NCI-H2107 (cell line): Measurements from ENCODE around the gene P2RY14.

Source experiments
- DNase-seq: peaks from one replicate; lab custom pipeline; 2025; lab: John Stamatoyannopoulos, UW

P2RY14 gene

GRCh38 chr3:151300539-151300938 is 22.2 kb upstream of the P2RY14 start:
- DNase-seq, result no peak

DNA sequence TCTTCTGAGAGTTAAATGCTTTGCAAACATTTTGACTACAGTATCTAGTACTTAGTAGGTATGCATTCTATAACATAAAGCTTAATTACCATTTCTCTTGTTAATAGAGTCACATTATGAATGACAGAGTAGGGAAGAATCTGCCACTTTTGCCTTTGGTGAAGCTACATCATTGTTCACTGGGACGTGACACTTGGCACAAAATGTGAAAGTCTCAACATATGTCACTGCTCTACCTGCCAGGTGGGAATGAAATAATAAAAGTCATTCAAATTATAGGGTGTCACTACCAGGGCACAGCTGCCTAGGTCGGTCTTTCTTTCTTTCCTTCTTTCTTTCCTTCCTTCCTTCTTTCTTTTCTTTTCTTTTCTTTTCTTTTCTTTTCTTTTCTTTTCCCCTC is 20.7 kb upstream of the P2RY14 start:
- no peak for DNase-seq

DNA sequence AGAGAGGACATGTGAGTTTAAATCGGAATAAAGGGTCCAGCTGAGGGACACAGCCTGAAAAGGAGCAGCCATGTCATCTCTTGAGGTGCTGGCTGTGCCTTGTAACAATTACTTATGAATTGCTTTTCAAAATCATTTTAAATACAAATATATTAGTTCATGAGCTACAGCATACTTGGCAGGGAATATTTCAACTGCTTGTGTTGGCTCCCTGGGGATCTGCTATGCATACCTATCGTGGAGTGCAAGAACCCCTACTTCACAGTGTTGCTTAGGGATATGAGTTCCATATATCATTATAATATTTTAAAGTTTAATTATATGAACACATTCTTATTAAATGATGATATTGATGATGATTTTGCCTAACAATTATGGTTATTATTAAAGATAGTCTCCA is 19.1 kb upstream of the P2RY14 start:
- no peak for DNase-seq

- no peak for DNase-seq
Measured at GRCh38 chr3:151296226-151296625, 17.9 kb upstream of the P2RY14 start.

GRCh38 chr3:151293127-151293526 is 14.8 kb upstream of the P2RY14 start:
- DNase-seq, result no peak

DNA sequence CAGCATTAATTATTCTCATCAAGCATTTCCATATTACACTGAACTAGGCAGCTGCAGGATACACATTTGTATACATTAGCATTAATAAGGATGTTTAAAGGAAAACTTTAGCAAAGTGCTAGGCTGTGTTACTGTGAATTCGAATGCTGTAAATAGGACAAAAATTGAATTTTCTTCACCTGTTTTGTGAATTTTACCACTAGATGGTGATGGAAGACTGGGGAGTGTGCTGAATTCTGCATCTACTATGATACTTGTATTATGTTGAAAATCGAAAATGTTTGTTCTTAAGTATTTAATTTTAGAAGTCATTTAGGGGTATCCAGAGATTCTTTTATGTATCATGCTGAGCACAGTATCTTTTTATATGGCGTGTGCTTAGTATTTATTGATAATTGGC is 12.3 kb upstream of the P2RY14 start:
- no peak for DNase-seq

- no peak for DNase-seq
Measured at GRCh38 chr3:151289445-151289844, 11.1 kb upstream of the P2RY14 start.

GRCh38 chr3:151285940-151286339 is 7.6 kb upstream of the P2RY14 start:
- DNase-seq, result no peak

DNA sequence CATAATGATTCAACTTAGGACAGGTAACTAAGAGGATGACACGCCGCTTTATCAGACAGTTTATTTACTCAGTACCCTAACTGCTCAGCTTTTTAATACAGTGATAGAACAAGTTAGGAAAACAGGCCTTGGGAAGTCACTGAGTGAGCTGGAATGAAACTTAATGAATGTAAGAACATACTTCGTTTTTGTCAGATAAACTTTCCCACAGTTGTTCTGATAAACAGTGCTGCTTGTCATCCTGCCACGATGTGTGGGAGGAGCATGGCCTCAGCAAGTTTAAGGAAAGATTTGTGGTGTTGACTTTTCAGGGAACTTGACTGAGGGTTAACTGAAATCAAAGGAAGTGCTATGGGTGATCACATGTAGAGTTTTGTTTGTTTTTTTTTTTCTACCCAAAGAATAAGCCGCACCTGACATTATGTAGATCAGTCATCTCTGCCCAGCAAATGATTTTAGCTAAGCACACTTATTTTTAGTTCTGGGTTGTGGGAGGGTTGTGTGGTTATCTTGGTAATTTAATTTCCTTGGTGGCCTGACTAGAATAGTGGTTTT is 5.6 kb upstream of the P2RY14 start:
- DNase-seq, result no peak

DNA sequence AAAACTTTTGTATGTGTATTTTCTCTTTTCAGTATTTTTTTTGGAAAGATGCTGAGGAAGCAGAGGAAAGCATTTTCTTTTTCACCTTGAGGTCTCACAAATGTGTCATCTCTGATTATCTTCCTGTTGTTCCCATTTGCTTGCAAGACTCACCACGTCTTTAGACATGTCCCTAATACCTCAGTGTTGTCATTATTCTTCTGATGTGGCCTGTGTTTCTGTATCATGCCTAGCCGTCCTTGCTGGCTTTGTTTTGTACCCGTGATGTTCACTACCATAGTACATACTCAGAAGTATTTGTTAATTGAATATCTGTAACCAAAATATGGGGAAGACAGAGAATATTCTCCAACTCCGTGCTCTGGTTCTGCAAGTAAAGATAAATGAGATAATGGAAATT is 5.0 kb upstream of the P2RY14 start:
- DNase-seq, result no peak

- DNase-seq, result no peak
Measured at GRCh38 chr3:151282921-151283320, 4.6 kb upstream of the P2RY14 start.

GRCh38 chr3:151281671-151282324 is 3.5 kb upstream of the P2RY14 start:
- no peak for DNase-seq

DNA sequence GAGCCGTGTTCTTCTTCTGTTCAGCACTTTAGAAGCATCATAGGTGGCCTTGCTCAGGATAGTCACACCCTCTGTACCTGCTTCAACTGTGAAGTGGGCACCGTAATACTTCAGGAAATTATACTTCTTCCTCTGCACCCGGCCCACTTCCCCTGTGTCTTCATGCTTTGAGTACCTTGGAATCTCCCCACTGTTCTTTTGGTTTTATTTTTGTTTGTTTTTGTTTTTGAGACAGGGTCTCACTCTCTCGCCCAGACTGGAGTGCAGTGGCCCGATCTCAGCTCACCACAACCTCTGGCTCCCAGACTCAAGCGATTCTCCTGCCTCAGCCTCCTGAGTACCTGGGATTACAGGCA is 1.7 kb downstream of the P2RY14 start:
- no peak for DNase-seq

- DNase-seq, result no peak
Measured at GRCh38 chr3:151276038-151276686, 2.2 kb downstream of the P2RY14 start.

- DNase-seq, result no peak
Measured at GRCh38 chr3:151275091-151275490, 3.3 kb downstream of the P2RY14 start.

GRCh38 chr3:151269631-151270030 is 8.7 kb downstream of the P2RY14 start:
- DNase-seq, result no peak

GRCh38 chr3:151268267-151269235 is 9.8 kb downstream of the P2RY14 start:
- no peak for DNase-seq

GRCh38 chr3:151267066-151267465 is 11.3 kb downstream of the P2RY14 start:
- DNase-seq, result no peak

DNA sequence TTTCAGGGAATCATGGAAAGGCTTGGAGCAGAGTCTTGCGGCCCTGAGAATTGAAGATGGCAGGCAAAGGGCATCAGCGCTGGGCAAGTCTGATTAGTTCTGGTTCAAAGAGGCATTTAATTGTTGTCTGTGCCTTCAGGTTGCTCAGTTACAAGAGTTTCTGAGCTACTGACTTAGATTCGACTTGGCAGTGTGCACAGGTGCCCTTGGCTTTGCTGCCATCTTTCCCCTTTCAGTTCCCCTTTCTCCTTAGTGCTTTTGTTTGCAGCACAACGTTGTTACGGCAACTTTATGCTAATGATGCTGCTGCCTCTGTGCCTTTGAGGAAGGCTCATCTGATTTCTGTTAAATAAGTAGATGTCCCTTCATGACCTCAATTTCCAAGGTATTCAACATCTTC is 12.5 kb downstream of the P2RY14 start:
- DNase-seq, result no peak

DNA sequence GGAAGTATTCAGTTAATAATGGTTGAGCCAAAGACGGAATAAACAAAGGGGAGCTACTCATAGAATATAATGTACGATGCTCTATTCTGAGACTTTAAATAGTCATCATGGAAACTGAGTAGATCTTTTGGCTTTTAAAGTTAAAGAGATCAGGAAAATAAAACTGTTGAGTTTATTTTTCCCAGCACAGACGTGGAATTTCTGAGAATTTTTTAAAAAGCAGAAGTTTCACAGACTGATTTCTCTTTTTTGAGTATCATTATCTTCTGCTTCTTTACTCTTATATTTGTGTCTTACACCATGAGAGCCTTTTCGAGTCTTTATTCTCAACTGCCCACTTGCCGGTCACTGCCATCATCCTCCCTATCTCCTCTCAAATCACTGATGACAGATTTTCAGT is 13.2 kb downstream of the P2RY14 start:
- DNase-seq, result no peak

DNA sequence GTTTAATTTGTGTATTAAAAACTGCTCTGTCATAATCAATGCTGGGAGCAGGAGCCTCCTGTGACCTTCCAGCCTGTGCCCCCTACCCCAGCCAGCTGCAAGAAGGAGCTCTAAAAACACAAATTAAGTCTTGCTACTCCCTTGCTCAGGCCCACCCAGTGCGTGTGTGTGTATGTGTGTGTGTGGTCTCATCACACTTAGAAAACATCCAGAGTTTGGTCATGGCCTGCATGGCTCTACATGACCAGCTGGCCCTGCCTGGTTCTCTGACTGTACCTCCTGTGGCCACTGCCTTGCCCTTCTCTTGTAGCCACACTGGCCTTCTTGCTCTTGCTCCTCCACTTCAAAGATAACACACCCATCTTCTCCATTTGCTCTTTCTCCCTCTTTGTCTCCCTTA is 13.7 kb downstream of the P2RY14 start:
- no peak for DNase-seq

DNA sequence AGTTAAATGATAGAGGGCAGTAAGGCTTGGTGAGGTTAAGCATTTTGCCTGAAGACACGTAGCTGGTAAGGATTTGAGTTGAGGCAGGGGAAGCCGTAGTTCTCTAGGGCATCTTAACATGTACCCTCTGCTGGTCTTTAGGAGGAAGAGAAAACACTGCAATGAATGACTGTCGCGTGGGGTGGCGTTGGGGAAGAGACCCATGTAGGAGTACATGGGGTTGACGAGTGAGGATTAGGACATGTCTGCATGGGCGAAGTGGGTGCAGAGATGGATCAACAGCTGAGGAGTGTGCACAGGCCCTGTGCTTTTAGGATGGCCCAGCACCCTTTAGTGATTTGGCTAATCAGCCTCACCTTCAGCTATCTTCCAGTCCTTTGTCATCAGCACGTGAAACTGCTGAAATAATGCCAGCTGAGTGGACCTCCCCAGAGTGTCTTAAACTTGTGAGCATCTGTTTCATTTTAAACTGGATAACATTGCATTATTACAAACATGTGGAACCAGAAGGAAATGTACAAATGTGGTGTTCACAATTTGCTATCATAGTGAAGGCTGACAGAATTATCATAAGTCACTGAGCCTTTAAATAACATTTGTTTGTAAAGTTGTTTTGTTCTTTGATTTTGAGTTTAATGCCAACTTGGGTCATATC is 15.3 kb downstream of the P2RY14 start:
- DNase-seq, result no peak
